Tongue (tissue), 2 donors: ENCODE results near the gene MDGA2. TPM values are rescaled to one million over a fixed set of nuclear protein-coding genes. Genes with fewer than 3 reads are reported as not detected.
"Not testable (repeated sequence)": the region's sequence is repeated elsewhere in the genome, so short reads cannot be mapped to it uniquely, and the experiment has no call there.

Source experiments
- DNase-seq: peaks from one replicate; pipeline ENCODE4 v3.0.0-alpha.2; 2015
- total RNA-seq: library from RNA; depleted of rRNA; stranded (reverse); fragments of >200 nt; gene quantifications from one replicate; pipeline ENCODE4 v1.2.3, GENCODE V29; 2014

Gene MDGA2
- total RNA-seq, result 1.0 TPM

DNA sequence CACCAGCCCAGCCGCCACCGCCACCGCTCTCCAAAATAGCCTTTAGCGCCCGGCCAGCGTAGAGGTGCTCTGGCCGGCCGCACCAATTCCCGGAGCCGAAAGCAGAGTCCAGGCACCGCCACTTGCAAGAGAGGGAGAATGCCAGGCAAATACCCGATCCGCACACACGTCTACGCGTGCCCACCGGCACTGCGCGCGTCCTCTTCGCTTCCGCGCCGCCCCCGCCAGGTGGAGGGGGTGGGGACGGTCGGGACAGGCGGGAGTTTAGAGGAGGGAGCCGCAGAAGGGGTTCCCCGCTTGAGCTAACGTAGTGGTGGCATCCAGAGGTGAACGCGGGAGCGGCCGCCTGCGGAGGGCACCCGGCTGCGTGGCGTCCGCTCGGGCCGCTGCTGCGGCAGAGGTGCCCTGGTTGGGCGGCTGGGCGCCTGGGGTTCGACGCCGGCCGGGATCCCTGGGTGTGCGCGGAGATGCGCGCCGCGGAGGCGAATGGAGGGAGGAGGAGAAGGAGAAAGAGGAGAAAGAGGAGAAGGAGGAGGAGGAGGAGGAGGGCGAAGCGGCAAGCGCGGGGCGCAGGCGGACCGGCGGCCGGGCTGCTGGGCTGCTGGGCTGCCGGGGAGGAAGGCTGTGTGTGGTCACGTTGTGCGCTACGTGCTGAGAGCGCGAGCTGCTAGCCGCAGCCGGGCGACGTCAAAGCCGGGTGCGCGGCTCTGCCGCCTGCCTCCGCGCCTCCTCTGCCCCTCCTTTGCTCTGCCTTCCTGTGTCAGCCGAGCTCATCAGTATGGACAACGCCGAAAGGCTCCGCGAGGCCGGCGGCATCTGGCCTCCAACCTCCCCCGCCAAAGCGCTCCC is at the start of gene MDGA2:
MDGA2 (minus strand) TSS at position 140 of the 849 bp plus-strand sequence.
- DNase-seq, result peak; percentile 60

DNA sequence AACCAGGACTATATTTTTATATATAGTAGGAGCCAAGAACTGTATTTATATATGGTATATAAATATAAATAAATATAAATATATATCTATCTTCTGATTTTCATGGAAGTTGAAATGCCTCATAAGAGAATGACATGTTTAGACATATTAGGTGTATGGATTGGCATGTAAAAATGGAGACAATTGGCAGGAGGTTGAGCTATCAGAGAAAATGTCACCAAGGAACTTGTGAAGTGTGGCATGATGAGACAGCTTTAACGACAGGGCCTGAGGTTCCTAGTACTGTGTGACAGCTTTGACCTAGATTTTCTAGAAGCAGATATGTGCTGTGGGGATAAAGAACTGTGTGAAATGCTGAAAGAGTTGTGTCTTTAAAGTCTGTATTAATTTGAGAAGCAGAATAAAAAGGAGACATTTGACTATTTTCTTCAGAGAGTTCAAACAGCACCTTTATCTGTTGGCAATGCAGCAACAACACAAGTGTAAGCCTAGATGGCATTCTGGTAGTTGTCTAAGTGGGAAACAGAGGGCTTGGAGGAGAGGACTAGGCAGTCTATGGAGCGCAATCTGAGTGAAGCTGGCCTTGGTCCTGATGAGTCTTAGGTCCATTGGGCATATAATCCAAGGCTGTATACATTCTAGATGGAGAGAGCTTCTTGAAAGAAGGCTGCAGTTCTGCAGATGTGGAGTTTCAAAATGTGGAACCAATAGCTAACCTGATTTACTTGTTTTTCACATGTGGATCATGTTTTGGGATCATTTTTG is 47.7 kb upstream of the MDGA2 start:
- no peak for DNase-seq

DNA sequence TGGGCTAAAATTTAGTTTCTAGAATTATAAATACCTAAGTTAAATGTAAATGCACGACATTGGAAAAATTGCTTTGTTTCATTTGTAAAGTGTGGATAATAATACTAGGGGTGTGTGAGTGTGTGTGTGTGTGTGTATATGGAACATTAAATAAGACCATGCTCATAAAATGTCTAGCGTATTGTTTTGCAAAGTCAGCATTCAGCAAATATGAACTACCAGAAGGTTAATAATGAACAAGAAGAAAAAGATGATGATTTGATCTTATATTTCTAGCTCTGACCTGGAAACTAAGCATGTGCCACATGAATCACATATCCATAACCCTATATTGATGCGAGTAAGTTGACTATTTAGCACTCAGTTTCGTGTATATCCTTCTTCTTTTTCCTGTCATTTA is 44.9 kb upstream of the MDGA2 start:
- no peak for DNase-seq

DNA sequence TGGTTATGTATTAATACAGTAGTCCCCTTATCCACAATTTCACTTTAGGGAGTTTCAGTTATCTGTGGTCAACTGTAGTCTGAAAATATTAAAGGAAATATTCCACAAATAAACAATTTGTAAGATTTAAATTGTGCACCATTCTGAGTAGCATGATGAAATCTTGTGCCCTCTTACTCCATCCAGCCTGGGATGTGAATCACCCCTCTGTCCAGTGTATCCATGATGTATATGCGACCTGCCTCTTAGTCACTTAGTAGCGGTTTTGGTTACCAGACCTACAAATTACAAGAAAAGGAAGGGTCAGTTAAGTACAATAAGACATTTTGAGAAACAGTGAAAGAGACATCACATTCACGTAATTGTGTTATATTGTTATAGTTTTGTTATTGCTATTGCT is 39.9 kb upstream of the MDGA2 start:
- DNase-seq, result no peak

DNA sequence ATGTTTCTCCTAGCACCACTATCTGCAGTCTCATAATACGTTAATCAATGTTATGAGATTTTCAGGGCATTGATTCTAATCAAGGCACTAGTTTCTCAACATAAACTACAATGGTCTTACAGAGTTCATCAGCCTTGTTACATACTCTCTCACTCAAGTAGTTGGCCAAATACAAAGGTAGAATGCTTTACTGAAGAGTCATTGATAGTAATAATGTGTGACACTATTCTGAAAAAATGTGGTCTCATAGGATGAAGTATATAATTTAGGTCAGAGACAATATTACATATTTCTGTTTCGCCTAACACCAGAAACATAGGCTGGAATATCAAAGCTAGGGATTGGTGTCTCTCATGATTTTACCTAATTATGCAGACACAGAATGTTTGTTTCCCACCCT is 35.2 kb upstream of the MDGA2 start:
- no peak for DNase-seq

DNA sequence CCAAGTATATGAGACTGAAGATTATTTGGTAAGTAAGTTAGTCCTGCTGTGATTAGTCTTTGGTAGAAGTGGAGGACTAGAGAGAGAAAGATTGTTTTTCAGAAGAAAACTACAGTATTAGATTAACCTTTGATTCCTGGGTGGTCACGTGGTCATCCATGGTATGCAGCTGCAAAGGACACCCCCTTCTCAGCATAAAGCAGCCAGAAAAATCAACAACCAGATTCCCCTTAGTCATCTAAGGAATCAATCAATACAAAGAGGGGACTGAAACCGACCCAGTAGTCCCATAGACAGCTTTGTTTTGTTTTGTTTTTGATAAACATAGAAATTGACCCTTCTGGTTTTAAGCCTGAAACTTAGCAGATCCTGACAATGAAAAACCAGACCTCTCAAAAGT is 30.3 kb upstream of the MDGA2 start:
- no peak for DNase-seq

DNA sequence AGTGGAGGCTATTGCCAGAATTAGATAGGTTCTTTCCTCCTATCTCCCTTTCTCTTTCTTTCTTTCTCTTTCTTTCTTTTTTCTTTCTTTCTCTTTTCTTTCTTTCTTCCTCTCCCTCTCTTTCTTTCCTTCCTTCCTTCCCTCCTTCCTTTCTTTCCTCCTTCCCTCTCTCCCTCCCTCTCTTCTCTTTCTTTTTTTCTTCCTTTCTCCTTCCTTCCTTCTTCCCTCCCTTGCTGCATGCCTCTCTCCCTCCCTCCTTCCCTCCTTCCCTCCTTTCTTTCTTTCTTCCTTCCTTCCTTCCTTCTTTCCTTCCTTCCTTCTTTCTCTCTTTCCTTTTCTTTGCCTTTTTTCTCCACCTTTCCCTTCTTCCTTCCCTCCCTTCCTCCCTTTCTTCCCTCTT is 16.4 kb upstream of the MDGA2 start:
- no peak for DNase-seq

DNA sequence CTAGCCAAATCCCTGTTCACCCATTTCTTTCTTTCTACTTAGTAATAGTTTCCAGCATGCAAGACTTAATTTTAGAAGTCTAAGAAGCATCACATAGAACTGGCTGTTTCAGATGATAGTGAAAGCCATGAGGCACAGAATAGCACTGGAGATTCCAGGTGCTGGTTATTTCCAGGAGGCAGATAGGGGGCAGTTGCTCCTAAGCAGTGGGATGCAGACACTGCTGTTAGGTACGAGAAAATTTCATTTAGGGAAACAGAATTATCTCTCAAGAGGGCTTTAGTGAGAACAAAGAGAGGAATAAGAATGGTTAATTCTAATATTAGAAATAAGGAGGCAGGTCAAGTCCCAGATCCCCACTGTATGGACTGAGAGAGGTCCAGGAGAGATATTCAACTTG is 3.6 kb upstream of the MDGA2 start:
- DNase-seq, result no peak

DNA sequence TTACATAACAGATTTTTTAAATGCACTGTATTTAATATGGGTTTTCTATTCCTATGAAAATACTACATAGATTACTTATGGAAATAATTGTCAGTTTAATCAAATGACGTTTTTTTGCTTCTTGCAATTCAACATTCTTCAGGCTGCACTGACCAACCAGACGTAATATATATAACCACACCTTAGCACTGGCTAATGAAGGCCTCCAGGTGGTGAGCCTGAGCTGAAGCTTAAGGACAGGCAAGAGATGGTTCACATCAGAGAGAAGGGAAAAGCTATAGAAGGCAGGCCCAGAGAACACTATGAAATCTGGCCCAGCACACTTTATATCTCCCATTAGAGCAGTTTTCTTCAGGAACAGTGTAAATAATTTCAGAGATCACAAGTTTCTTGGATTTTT is 2.8 kb upstream of the MDGA2 start:
- DNase-seq, result no peak

DNA sequence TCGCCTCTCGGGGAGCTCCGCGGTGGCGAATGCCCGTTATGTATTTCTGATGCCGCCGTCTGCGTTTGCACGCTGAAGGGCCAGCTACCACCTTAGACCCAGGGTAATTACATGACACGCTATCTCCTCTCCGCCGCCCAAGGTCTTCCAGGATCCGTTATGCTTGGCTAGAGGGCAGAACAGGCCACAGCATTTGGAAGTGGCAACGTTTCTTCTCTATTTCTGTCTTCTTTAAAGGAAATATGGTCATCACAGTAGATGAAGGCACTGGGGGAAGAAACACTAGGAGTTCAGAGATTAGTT is 861 bp upstream of the MDGA2 start:
- DNase-seq, result no peak

DNA sequence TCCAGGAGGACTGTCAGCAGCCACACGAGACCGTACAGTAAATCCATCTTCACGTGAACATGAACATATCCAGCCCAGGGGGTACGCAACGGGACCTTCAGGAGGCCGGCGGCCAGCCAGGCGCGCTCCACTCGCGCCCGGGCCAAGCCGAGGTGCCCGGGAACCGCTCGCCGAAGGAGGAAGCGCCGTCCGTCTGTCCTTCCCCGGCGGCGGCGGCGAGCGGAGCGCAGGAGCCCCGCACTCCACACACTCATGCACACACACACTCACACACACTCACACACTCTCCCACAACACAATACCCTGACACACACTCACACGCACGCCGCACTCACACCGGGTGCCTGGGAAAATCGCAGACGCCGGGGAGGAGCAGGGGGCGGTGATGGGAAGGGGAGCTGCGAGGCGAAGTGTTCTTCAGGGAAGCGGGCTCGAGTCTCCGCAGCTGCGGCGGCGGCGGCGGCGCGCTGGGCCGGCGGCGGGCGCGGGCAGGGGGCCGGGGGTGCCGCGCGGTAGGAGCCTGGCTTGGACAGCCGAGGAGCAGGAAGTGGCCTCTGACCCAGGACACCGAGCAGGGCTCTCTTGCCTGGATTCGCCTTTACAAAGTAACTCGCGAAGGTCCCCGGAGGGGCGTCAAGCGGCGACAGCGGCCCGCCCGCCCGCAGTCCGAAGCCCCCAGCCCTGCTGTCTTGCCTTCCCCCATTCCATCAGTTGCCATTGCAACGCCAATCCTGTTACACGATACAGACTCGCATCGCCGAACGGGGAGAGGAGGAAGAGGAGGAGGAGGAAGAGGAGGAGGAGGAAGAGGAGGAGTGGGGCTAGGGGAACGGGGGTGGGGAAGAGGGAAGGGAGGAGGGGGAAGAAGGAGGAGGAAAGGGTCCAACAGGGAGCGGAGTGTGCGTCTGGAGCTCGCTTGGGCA is 601 bp downstream of the MDGA2 start:
- peak; percentile 42 for DNase-seq

DNA sequence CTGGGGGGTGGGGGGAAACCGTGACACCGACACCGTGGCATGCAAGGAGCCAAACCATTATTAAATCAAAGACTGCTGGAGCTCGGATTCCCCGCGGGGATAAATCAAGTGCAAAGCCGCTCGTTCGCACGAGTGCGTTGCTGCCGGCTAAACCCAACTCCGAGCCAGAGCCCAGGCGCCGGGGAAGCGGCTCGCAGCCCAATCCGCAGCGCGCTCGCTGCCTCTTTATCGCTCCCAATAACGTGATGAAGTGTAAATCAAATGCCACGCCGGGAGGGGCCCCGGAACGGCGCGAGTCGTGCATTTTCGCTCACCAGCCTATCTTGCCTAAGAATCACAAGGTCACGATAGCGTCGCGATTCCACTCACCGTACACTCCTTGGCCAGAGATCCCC is 1.3 kb downstream of the MDGA2 start:
- DNase-seq, result peak; percentile 29

DNA sequence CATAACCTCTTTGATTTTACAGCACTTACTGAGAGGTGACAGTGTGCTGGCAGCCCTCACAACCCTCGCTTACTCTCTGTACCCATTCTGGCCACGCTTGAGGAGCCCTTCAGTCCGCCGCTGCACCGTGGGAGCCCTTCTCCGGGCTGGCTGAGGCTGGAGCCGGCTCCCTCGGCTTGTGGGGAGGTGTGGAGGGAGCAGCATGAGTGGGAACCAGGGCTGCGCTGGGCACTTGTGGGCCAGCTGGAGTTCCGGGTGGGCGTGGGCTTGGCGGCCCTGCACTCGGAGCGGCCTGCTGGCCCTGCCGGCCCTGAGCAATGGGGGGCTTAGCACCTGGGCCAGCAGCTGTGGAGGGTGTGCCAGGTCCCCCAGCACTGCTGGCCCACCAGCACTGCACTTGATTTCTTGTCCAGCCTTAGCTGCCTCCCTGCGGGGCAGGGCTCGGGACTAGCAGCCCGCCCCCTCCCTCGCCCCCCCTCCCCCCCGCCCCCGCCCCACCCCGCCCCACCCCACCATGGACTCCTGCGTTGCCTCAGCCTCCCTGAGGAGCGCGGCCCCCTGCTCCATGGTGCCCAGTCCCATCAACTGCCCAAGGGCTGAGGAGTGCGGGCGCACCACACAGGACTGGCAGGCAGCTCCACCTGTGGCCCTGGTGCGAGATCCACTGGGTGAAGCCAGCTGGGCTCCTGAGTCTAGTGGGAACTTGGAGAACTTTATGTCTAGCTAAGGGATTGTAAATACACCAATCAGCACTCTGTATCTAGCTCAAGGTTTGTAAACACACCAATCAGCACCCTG is 9.9 kb downstream of the MDGA2 start:
- DNase-seq, result no peak

DNA sequence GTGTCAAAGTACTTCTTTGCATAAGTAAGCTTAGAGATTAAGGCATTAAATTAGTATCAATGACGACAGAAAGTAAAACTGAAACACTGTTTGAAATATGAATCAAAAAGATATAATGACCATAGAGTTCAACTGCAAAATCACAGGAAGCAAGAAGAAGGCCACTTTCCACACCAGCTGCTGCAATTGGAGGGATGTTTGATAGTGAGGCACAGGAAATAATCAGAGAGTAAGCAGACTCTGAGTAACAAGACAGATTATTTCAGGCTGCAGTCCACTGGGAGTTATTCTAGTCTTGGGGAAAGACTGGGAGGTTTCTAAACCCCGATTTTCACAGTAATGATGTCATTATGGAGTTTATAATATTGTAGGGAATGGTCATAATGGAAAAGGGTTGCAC is 12.9 kb downstream of the MDGA2 start:
- DNase-seq, result no peak

DNA sequence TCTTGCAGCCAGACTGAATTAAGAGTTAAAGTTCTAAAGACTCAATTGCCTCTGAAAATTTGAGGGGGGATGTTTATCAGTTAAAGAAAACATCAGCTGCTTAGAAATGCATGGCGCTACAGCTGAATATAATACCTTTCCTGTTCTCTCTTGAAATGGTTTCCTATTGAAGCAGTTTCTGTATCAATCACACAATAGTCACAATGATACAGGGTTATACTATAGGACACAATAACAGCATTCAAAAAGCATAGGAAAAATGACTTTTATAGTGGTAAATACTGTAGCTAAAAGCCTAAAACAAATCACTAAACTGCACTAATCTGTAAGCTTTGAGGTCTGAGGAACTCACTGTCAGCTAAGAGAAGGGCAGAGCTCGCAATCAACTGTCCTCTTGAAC is 15.2 kb downstream of the MDGA2 start:
- DNase-seq, result no peak

DNA sequence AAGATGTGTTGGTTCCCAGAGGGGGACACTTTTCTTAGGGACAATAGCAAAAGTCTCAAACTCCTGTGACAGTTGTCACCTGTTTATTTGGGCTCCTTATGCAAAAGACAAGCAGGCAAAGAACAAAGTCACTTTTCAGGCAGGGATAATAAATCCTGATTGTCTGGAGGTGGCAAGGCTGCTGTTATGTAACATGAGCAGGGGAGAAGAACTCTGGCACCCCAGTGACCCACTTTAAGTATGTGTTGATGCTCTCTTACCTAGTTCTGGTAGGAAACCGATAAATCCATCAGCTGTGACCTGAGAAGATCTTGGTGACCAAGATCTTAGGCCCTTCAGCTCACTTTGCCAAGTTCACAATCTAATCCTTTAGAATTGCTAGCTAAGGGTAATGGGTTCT is 17.4 kb downstream of the MDGA2 start:
- no peak for DNase-seq

DNA sequence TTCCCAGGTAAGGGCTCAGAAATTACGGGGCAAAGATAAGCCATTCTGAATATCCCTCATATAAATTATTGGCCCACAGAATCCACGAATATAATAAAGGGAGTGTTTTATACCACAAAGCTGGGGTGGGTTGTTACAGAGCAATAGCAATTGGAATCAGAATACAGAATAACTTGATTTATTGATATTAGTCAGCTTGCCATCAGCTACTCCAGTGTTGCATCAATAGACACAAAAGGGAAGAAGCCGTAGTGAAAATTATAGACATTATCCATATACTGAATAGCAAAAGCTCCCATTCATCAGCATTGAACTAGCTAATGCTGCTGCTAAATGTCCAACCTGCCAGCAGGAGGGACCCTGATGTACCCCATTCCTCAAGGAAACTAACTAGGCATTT is 18.3 kb downstream of the MDGA2 start:
- DNase-seq, result no peak

DNA sequence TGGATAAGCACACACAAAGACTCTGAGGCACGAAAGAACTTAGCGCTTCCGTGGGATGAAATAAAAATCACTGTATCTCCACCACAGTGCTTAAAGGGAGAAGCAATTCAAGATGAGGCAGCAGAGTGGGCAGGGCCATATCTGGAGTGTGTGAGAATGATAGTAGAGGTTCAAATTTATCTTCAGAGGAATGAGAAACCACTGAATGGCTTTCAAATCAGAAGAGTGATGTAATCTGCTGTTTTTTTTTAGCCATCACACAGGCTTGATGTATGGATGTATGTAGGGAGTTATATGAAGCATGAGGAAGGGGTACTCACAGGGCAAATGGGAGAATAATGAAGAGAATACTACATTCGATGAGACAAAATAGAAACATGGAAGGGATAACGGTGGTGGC is 24.1 kb downstream of the MDGA2 start:
- no peak for DNase-seq

DNA sequence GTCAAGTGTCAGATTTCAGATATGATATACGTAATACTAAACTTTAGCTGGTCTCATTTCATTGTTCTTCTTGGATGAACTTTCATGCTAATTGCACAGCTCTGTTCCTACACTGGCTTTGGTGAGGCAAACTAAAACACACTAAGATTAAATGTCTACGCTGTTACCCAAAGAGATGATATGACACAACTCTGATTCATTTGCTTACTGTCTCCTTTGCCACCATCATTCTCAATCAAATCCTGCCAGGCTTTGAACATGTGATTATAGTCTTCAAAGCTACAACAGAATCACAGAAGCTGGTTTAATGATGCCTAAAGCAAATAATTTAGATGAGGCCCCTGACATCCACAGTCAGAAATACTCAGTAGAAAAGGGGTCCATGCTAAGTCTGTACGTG is 37.7 kb downstream of the MDGA2 start:
- DNase-seq, result no peak

DNA sequence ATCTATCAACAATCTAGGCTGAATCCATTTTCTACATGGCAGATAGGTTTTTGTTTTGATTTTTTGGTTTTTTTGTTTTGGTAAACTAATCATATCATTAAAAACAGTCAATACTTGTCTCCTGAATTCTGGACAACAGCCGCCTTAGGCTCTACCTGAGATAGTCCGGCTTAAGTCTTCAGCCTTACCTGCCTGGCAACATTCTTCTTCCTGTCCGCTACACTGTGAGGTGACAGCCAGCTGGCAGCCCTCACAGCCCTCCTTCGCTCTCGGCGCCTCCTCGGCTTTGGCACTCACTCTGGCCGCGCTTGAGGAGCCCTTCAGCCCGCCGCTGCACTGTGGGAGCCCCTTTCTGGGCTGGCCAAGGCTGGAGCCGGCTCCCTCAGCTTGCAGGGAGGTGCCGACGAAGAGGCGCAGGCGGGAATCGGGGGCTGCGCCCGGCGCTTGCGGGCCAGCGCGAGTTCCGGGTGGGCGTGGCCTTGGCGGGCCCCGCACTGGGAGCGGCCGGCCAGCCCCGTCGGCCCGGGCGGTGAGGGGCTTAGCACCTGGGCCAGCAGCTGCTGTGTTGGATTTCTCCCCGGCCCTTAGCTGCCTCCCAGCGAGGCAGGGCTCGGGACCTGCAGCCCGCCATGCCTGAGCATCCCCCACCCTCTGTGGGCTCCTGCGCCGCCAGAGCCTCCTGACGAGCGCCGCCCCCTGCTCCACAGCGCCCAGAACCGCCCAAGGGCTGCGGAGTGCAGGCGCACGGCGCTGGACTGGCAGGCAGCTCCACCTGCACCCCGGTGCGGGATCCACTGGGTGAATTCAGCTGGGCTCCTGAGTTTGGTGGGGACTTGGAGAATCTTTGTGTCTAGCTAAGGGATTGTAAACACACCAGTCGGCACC is 49.0 kb downstream of the MDGA2 start:
- DNase-seq, result no peak

DNA sequence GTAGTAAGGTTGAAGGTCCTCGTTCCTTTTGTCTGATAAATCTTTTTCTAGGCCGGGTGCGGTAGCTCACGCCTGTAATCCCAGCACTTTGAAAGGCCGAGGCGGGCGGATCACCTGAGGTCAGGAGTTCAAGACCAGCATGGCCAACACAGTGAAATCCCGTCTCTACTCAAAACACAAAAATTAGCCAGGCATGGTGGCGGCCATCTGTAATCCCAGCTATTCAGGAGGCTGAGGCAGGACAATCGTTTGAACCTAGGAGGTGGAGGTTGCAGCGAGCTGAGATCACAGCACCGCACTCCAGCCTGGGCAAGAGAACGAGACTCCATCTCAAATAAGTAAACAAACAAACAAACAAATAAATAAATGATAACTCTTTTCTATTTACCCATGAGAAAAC is 51.3 kb downstream of the MDGA2 start:
- DNase-seq, result not testable (repeated sequence)
